Measurements from ENCODE around the gene IFITM5. TPM values are rescaled to one million over a fixed set of nuclear protein-coding genes. Genes with fewer than 3 reads are reported as not detected.
"Not testable (repeated sequence)": the region's sequence is repeated elsewhere in the genome, so short reads cannot be mapped to it uniquely, and the experiment has no call there.

The IFITM5 gene
- total RNA-seq, 1 donor from 2014 or later = not detected

DNA sequence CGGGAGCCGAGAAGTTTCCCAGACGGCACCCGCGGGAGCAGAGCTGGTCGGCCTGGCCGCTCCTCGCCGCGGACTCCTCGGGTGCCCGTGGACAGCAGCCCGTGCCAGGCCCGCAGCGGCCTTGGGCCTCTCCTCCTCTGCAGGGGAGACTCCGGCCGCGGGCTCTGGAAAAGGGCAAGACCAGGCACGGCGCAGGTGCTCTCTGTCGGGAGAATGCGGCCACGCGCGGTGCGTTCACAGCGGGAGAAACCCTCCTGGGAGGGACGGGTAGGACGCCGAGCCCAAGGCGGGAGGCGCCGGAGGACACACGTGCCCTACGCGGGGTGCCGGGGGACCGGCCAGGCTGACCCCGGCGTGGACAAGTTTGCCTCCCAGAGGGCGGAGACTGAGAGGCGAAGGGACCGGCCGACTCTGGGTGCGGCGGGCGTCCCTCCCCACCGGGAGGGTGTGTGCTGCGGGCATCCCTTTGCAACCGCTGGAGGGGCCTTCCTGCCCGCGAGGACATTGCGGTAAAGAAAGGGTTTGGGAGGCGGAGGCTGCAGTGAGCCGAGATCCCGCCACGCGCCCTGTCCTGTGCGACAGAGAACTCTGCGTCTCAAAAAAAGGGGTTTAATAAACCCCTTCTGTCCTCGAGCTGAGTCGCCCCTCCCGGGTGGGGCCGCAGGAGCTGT is 16.8 kb upstream of the IFITM5 start:
- no peak overlapping the region for H3K27ac Mint-ChIP-seq (ENCODE audit: unreplicated experiment)

DNA sequence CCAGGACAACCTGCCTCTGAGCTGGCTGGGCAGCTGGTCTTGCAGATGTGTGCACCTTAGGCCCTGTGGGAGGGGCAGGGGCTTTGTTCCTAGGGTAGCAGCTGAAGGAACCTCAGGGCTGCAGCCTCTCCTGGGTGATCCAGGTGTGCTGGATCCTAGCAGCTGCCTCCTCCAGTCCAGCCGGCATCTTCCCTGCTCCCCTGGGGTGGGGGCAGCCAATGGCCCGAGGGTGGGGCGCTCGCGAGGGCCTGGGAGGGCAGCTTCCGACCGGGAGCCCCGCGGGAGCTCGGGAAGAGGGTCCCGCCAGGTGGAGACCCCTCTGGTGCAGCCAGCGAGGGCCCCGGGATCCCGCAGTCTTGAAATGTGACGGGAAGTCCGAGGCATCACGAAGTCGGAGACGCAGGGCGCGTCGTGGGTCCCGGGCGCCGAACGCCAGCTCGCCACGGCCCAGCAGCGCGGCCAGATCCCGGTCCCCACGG is 16.2 kb upstream of the IFITM5 start:
- Mint-ChIP-seq H3K9me3 (ENCODE audit: unreplicated experiment) (peaks cover 2% of the 10 kb centered on the region), H3K27me3 (ENCODE audit: unreplicated experiment) (peaks cover 16% of the 10 kb centered on the region), H3K4me3 (ENCODE audit: unreplicated experiment) (no peak overlapping the region), H3K27ac (ENCODE audit: unreplicated experiment) (no peak overlapping the region), H3K36me3 (ENCODE audit: unreplicated experiment) (no peaks in the 10 kb centered on the region), H3K4me1 (ENCODE audit: low read depth, unreplicated experiment) (peaks cover 6% of the 10 kb centered on the region)
- DNase-seq = no peak
- no peak for TF ChIP-seq CTCF (IDR thresholded peaks at IDR 0.05; ENCODE audit: partially characterized antibody, unreplicated experiment)

More for the DNA sequence above, 16.8 kb upstream of the IFITM5 start:
- no peaks in the 10 kb centered on the region for H3K36me3 Mint-ChIP-seq (ENCODE audit: unreplicated experiment)
- H3K9me3 Mint-ChIP-seq (ENCODE audit: unreplicated experiment) = peaks cover 2% of the 10 kb centered on the region
- peaks cover 18% of the 10 kb centered on the region for H3K27me3 Mint-ChIP-seq (ENCODE audit: unreplicated experiment)
- peaks cover 6% of the 10 kb centered on the region for H3K4me1 Mint-ChIP-seq (ENCODE audit: low read depth, unreplicated experiment)
- no peak overlapping the region for H3K4me3 Mint-ChIP-seq (ENCODE audit: unreplicated experiment)
- DNase-seq = no peak
- TF ChIP-seq CTCF (IDR thresholded peaks at IDR 0.05; ENCODE audit: partially characterized antibody, unreplicated experiment) = no peak

GRCh38 chr11:315051-315481 is 15.7 kb upstream of the IFITM5 start:
- H3K36me3 Mint-ChIP-seq (ENCODE audit: unreplicated experiment) = no peaks in the 10 kb centered on the region
- H3K27me3 Mint-ChIP-seq (ENCODE audit: unreplicated experiment) = peaks cover 14% of the 10 kb centered on the region
- DNase-seq = no peak
- no peak overlapping the region for H3K27ac Mint-ChIP-seq (ENCODE audit: unreplicated experiment)
- H3K4me1 Mint-ChIP-seq (ENCODE audit: low read depth, unreplicated experiment) = peaks cover 4% of the 10 kb centered on the region
- TF ChIP-seq CTCF (IDR thresholded peaks at IDR 0.05; ENCODE audit: partially characterized antibody, unreplicated experiment) = no peak
- no peak overlapping the region for H3K4me3 Mint-ChIP-seq (ENCODE audit: unreplicated experiment)
- H3K9me3 Mint-ChIP-seq (ENCODE audit: unreplicated experiment) = peaks cover 2% of the 10 kb centered on the region

DNA sequence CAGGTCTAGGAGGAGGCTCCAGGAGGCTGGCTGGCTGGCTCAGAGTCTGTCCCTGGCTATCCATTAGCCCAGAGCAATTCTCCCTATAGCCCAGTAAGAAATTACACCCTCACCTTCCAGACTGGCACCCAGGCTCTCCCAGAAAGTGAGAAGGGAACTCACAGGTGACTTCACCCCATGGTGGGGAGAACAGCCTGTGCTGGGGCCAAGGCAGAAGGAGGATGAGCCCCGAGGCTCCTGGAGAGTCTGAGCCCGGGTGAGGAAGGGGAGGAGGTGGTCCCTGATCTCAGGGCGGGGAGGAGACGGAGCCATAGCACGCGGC is 15.2 kb upstream of the IFITM5 start:
- not testable (repeated sequence) for DNase-seq; H3K9me3 Mint-ChIP-seq (ENCODE audit: unreplicated experiment); H3K4me1 Mint-ChIP-seq (ENCODE audit: low read depth, unreplicated experiment); H3K36me3 Mint-ChIP-seq (ENCODE audit: unreplicated experiment); H3K27ac Mint-ChIP-seq (ENCODE audit: unreplicated experiment); H3K4me3 Mint-ChIP-seq (ENCODE audit: unreplicated experiment)
- H3K27me3 Mint-ChIP-seq (ENCODE audit: unreplicated experiment) = peaks cover 14% of the 10 kb centered on the region

DNA sequence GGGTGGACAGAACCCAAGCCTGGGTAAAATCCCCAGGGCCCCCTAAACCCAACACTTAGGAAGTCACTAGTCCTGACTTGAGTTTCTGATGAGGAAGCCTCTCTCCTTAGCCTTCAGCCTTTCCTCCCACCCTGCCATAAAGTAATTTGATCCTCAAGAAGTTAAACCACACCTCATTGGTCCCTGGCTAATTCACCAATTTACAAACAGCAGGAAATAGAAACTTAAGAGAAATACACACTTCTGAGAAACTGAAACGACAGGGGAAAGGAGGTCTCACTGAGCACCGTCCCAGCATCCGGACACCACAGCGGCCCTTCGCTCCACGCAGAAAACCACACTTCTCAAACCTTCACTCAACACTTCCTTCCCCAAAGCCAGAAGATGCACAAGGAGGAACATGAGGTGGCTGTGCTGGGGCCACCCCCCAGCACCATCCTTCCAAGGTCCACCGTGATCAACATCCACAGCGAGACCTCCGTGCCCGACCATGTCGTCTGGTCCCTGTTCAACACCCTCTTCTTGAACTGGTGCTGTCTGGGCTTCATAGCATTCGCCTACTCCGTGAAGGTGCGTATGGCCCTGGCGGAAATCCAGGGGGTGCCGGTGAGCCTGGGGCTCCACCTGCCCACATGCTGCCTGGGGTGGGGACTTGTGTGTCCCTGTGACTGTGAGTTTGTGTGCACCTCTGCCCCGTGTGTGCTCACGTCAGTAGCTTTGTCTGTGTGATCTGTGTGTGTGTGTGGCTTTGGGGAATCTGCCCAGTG is 14.6 kb upstream of the IFITM5 start, which contains the start of gene IFITM1:
TSS of gene IFITM1 (plus strand) at position 254 of the 767 bp plus-strand sequence. CDS start at position 385, 131 bp downstream.
- H3K27me3 Mint-ChIP-seq (ENCODE audit: unreplicated experiment) = peaks cover 19% of the 10 kb centered on the region
- H3K36me3 Mint-ChIP-seq (ENCODE audit: unreplicated experiment) = no peaks in the 10 kb centered on the region
- no peak within 1 kb of the TSS for H3K4me3 Mint-ChIP-seq (ENCODE audit: unreplicated experiment)
- no peak within 1 kb of the TSS for H3K27ac Mint-ChIP-seq (ENCODE audit: unreplicated experiment)
- TF ChIP-seq CTCF (IDR thresholded peaks at IDR 0.05; ENCODE audit: partially characterized antibody, unreplicated experiment) = no peak
- H3K4me1 Mint-ChIP-seq (ENCODE audit: low read depth, unreplicated experiment) = peaks cover 7% of the 10 kb centered on the region
- no peak for DNase-seq
- H3K9me3 Mint-ChIP-seq (ENCODE audit: unreplicated experiment) = peaks cover 8% of the 10 kb centered on the region
